Epithelial cell of proximal tubule (primary cell): ENCODE results near the gene MAPK13. TPM values are rescaled to one million over a fixed set of nuclear protein-coding genes. Genes with fewer than 3 reads are reported as not detected.
"Not testable (repeated sequence)": the region's sequence is repeated elsewhere in the genome, so short reads cannot be mapped to it uniquely, and the experiment has no call there.

ENCODE experiments used
- DNase-seq: peaks from one replicate; pipeline ENCODE4 v3.0.0-alpha.2; 2011; ENCODE audit warnings: low read depth
- H3K4me3 ChIP-seq: 2 replicates; pipeline ENCODE4 v1.5.1; 2011; ENCODE audit warnings: low read depth, mild to moderate bottlenecking, low read length
- total RNA-seq: library from RNA; depleted of rRNA; stranded (reverse); fragments of >200 nt; gene quantifications from 2 replicates; pipeline ENCODE4 v1.2.3, GENCODE V29; 2015
- TF ChIP-seq, protein P1 (sequence below): conservative IDR thresholded peaks from 2 replicates; pipeline ENCODE4 v1.5.1; 2012; ENCODE audit warnings: low read depth, mild to moderate bottlenecking, low read length

MAPK13 gene
- 33.8 and 44.6 TPM in 2 replicates for total RNA-seq

DNA sequence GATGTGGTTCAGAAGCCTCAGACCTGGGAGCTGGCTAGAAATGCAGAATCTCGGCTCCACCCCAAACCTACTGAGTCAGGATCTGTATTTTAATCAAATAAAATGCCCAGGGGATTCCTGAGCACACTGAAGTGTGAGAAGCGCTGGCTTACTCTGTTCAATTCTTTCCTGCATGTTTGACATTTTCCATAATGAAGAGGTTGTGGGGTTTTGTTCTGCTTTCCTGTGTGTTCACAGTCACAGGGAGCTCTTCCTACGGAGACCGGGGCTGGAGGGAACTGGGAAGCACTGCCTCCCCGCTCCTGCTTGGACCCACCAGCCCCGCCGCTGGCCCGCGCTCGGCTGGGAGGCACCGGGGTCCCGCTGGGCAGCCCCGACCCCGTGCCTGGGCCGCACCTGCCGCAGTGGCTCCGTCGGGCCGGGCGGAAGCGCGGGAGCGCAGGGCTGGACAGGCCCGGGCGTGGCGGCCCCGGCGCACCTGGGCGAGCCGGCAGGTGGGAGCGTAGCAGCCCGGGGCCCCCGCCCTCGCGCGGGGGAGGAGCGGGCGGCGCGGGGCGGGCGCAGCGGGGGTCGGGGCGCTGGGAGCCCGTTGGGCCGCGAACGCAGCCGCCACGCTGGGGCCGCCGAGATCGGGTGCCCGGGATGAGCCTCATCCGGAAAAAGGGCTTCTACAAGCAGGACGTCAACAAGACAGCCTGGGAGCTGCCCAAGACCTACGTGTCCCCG, at the start of gene MAPK13:
TSS of gene MAPK13 (plus strand) at position 573 of the 726 bp plus-strand sequence. CDS start at position 643, 70 bp downstream.
- TF ChIP-seq, protein P1, sequence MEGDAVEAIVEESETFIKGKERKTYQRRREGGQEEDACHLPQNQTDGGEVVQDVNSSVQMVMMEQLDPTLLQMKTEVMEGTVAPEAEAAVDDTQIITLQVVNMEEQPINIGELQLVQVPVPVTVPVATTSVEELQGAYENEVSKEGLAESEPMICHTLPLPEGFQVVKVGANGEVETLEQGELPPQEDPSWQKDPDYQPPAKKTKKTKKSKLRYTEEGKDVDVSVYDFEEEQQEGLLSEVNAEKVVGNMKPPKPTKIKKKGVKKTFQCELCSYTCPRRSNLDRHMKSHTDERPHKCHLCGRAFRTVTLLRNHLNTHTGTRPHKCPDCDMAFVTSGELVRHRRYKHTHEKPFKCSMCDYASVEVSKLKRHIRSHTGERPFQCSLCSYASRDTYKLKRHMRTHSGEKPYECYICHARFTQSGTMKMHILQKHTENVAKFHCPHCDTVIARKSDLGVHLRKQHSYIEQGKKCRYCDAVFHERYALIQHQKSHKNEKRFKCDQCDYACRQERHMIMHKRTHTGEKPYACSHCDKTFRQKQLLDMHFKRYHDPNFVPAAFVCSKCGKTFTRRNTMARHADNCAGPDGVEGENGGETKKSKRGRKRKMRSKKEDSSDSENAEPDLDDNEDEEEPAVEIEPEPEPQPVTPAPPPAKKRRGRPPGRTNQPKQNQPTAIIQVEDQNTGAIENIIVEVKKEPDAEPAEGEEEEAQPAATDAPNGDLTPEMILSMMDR: no peak
- DNase-seq: no peak
- H3K4me3 ChIP-seq: peak within 1 kb of the TSS; percentile 68

DNA sequence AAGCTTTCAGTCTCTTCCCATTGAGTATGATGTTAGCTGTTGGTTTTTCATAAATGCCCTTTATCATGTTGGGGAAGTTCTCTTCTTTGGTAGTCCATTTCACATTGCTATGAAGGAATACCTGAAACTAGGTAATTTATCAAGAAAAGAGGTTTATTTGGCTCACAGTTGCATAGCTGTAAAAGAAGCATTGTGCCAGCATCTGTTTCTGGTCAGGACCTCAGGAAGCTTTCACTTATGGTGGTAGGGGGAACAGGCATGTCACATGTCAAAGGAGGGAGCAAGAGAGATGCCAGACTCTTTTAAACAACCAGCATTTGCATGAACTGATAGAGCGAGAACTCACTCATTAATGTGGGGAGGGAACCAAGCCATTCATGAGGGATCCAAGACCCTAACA, 48.0 kb upstream of the MAPK13 start:
- no peak for DNase-seq
- no peak overlapping the region for H3K4me3 ChIP-seq
- TF ChIP-seq, protein P1: no peak

DNA sequence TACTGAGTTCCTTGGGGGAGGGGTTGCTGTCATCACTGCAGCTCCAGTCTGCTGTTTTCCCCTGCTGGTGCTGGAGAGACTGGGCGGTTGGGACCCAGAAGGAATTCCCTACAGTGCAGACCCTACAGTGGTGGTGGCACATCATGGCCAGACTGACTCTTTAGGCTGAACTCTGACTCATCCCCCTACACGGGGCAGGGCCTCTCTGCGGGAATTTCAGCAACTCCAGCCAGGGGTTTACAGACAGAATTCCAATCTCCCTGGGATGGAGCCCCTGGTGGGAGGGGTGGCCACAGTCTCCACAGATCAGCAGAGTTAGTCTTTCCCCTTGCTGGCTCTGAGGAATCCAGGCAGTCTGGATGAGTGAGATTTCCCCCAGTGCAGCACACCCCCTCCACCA, 46.9 kb upstream of the MAPK13 start:
- TF ChIP-seq, protein P1: no peak
- no peak for DNase-seq
- no peak overlapping the region for H3K4me3 ChIP-seq

DNA sequence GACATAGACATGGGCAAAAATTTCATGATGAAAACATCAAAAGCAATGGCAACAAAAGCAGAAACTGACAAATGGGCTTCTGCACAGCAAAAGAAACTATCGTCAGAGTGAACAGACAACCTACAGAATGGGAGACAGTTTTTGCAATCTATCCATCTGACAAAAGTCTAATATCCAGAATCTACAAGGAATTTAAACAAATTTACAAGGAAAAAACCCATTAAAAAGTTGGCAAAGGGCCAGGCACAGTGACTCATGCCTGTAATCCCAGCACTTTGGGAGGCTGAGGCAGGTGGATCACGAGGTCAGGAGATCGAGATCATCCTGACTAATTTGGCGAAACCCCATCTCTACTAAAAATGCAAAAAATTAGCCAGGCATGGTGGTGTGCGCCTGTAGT, 42.1 kb upstream of the MAPK13 start:
- H3K4me3 ChIP-seq, DNase-seq: not testable (repeated sequence)

DNA sequence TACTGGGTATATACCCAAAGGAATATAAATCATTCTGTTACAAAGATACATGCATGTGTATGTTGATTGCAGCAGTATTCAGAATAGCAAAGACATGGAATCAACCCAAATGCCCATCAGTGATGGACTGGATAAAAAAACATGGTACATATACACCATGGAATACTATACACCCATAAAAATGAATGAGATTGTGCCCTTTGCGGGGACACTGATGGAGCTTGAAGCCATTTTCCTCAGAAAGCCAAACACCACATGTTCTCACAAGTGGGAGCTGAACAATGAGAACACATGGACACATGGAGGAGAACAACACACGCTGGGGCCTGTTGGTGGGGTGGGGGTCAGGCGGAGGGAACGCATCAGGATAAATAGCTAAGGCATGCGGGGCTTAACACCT, 41.3 kb upstream of the MAPK13 start:
- TF ChIP-seq, protein P1: no peak

DNA sequence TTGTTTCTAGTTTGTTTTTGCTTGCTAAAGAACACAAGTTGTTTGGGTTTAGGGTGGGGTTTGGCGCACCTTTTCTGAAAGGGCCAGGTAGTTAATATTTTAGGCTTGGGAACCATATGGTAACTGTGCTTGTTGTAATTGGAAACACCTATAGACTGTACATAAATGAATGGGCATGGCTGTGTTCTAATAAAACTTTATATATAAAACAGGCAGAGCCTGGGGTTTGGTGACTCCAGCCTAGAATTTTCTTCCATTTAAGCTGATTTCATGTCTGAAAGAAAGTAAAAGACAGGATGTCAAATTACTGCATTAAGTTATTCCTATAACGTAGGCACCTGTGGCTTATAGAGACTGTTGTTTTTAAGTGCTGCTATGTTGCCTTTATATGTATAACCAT, 36.1 kb upstream of the MAPK13 start:
- H3K4me3 ChIP-seq: no peak overlapping the region
- DNase-seq: no peak
- TF ChIP-seq, protein P1: no peak

More for the DNA sequence above, 41.3 kb upstream of the MAPK13 start:
- no peak for DNase-seq
- no peak overlapping the region for H3K4me3 ChIP-seq

DNA sequence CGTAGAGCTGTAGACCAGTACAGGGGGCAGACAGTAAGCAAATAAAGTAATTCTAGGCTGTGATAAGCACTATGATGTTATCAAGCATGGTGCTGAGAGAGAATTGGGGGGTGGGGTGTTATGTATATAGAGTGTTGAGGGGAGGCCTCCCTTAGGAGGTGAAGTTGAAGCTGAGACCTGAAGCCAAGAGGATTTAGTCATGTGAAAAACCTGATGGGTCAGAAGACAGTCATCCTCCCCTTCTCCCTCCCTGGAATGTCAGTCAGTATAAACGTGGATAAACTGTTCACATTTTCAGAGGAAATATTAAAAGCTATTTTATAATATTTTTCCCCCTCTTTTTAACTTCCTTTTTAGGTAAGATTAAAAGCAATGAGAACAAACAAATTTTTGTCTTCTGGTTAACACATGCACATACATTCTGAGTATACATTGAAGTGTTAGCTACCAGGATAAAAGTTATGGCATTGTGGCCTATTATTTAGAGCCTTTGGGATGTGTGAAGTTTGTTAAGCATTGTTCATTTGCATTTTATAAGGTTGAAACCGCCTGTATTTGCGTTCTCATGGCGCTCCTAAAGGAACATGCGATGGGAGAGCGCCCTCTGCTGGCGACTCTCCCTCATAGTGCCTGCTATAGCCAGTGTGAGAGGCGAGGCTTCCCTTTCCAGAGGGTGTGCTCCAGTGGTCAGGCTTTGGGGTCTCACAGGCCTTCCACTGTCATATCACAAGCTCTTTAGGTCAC, 35.4 kb upstream of the MAPK13 start:
- TF ChIP-seq, protein P1: peak; percentile 95
- no peak overlapping the region for H3K4me3 ChIP-seq
- DNase-seq: no peak
